ENCODE measurements around the gene B3GALT6. TPM values are rescaled to one million over a fixed set of nuclear protein-coding genes. Genes with fewer than 3 reads are reported as not detected.

The B3GALT6 gene
- total and polyA plus RNA-seq, 9 donors: 7.0 to 21.9 (median 15.2) TPM

DNA sequence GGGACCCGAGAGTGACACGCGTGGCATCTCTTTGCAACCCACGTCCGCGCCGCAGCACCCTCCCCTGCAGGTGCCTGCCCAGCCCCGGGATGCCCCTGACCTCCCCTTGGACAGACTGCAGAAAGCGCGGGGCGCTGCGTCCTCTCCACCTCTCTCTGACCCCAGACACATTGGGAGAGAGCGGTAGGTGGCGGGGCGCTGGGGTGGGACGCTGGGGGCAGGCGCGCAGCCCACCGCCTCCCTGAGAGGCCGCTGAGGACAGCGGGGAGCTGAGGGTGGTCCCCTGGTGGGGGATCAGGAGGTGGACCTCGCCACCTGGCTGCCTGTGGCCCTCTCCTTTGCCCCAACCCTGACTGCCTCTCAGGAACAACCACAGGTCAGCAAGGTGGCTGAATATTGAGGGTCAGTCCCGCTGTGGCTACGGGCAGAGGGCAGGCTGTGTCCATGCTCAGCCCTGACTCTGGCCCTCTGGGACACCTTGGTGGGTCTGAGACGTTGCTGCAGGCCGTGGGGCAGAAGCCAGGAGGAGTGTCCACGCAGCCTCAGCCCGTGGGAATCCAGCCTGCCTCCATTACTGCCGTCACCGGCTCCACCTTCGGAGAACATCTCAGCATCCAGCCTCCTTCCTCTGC, 42.4 kb downstream of the B3GALT6 start:
- Histone ChIP-seq H3K36me3 (no peaks in the 10 kb centered on the region), H3K4me3 (peak overlapping the region; percentile 82), H3K27me3 (no peaks in the 10 kb centered on the region), H3K4me1 (ENCODE audit: insufficient read depth) (peaks cover 28% of the 10 kb centered on the region), H3K27ac (peak overlapping the region; percentile 40 to 50), H3K9me3 (no peaks in the 10 kb centered on the region)
- WGBS, 3 donors: 11 to 22% (median 13%) methylated on average over 14 to 31 of the region's 31 CpGs
- TF ChIP-seq CTCF (IDR thresholded peaks at IDR 0.05): no peak
- no peak for TF ChIP-seq EP300 (IDR thresholded peaks at IDR 0.05)
- TF ChIP-seq POLR2A (IDR thresholded peaks at IDR 0.05): no peak
- intact Hi-C loops (cut with DNase I): no loop called here
- DNase-seq: peak in 1 of 5 donors; percentile 44

DNA sequence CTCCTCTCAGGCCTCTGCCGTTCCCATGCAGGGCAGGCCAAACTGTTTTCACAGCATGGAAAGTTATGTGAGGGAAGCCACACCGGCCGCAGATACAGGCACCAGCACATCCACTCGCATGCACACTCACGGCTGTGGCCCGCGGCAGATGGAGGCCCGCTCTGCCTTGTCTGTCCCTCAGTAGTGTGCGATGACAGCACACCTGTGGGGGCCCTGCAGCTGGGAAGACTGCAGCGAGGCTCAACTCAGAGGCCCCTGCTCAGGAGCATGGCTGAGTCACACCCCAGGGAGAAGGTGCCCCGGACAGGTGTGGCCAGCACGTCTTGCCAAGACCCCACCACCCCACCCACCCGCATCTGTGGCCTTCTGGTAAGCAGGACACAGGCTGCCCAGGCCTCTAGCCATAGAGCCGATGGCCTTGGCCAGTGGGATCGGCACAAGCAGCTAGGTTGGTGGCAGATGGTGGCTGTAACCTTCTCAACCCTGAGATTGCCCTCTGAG, 42.9 kb downstream of the B3GALT6 start:
- Histone ChIP-seq H3K36me3 (no peaks in the 10 kb centered on the region), H3K27me3 (no peaks in the 10 kb centered on the region), H3K4me3 (no peak overlapping the region), H3K9me3 (no peaks in the 10 kb centered on the region), H3K4me1 (ENCODE audit: insufficient read depth) (peaks cover 28% of the 10 kb centered on the region), H3K27ac (no peak overlapping the region)
- TF ChIP-seq POLR2A (IDR thresholded peaks at IDR 0.05) (no peak), CTCF (IDR thresholded peaks at IDR 0.05) (no peak), EP300 (IDR thresholded peaks at IDR 0.05) (no peak)
- 81 to 84% (median 82%) methylated on average over 11 to 15 of the region's 15 CpGs for WGBS, 3 donors
- intact Hi-C loops (cut with DNase I): no loop called here
- peak in 2 of 5 donors; percentile 41 to 48 for DNase-seq

DNA sequence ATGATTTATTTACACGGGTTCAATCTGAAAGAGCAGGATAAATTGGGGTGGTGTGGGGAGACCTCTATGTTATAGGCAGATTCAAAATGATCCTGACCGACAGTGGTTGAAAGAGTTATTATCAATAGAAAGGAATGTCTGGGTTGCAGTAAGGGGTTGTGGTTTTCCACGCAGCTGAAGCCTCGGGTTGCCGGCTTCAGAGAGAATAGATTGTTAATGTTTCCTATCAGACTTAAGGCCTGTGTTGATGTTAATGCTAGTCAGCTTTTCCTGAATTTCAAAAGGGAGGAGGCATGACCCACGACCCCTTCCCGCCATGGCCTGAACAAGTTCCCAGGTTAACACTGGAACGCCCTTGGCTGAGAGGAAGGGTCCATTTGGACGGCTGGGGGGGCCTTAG, 43.8 kb downstream of the B3GALT6 start:
- Histone ChIP-seq H3K9me3 (no peaks in the 10 kb centered on the region), H3K36me3 (no peaks in the 10 kb centered on the region), H3K27me3 (no peaks in the 10 kb centered on the region), H3K4me1 (ENCODE audit: insufficient read depth) (peaks cover 24% of the 10 kb centered on the region), H3K4me3 (no peak overlapping the region), H3K27ac (no peak overlapping the region)
- no peak for DNase-seq
- no peak for TF ChIP-seq POLR2A (IDR thresholded peaks at IDR 0.05)
- no peak for TF ChIP-seq CTCF (IDR thresholded peaks at IDR 0.05)
- TF ChIP-seq EP300 (IDR thresholded peaks at IDR 0.05): no peak
- intact Hi-C loops (cut with DNase I): no loop called here
- WGBS, 3 donors: 45 to 67% (median 56%) methylated on average over 9 of the region's 9 CpGs

DNA sequence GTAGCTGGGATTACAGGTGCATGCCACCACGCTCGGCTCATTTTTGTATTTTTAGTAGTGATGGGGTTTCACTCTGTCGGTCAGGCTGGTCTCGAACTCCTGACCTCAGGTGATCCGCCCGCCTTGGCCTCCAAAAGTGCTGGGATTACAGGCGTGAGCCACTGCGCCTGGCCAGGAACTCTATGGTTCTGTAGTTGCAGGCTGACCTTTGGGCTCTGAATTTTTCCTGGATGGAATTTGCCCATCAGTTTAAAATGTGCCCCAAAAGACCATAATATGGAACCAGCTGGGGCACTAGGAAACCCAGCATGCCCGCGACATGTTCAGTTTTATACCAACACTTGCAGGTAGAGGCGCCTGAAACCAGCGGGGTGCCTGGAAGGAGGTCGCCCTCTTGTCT, 46.6 kb downstream of the B3GALT6 start:
- Histone ChIP-seq H3K27ac (no peak overlapping the region), H3K4me3 (no peak overlapping the region), H3K27me3 (no peaks in the 10 kb centered on the region), H3K4me1 (ENCODE audit: insufficient read depth) (peaks cover 7% of the 10 kb centered on the region), H3K9me3 (no peaks in the 10 kb centered on the region), H3K36me3 (no peaks in the 10 kb centered on the region)
- intact Hi-C loops (cut with DNase I): no loop called here
- TF ChIP-seq CTCF (IDR thresholded peaks at IDR 0.05) (no peak), POLR2A (IDR thresholded peaks at IDR 0.05) (no peak), EP300 (IDR thresholded peaks at IDR 0.05) (no peak)
- no peak for DNase-seq
- WGBS, 3 donors: 94 to 95% (median 94%) methylated on average over 13 of the region's 13 CpGs
